ENCODE results near the gene XAGE2. TPM values are rescaled to one million over a fixed set of nuclear protein-coding genes. Genes with fewer than 3 reads are reported as not detected.

Gene XAGE2
- total RNA-seq, 4 donors from 2014 or later = 0.91 TPM; not detected in 3

GRCh38 chrX:52363247-52363883, 5.5 kb upstream of the XAGE2 start:
- no peak for DNase-seq (ENCODE audit: low spot score in 2 of 2)
- 11 to 25% methylated on average over 8 of the region's 8 CpGs for WGBS, 2 donors
- intact Hi-C loops (cut with DNase I; ENCODE audit: low total_unique reads) = no loop called here
- TF ChIP-seq POLR2A (IDR thresholded peaks at IDR 0.05) = no peak
- TF ChIP-seq CTCF (IDR thresholded peaks at IDR 0.05) = no peak
- H3K4me3 ChIP-seq (ENCODE audit: low read depth, poor library complexity, severe bottlenecking) = no peak overlapping the region

- DNase-seq (ENCODE audit: low spot score in 2 of 2) = no peak
- WGBS, 2 donors = 60 to 71% methylated on average over 2 of the region's 2 CpGs
- no peak overlapping the region for H3K4me3 ChIP-seq (ENCODE audit: low read depth, poor library complexity, severe bottlenecking)
- TF ChIP-seq CTCF (IDR thresholded peaks at IDR 0.05) (no peak), POLR2A (IDR thresholded peaks at IDR 0.05) (no peak)
- intact Hi-C loops (cut with DNase I; ENCODE audit: low total_unique reads) = loop anchor here (10.0 kb wide), 1 partner anchor 1004 kb away; no protein-coding TSS in a partner anchor
Measured at GRCh38 chrX:52378870-52379269, 10.0 kb downstream of the XAGE2 start.

DNA sequence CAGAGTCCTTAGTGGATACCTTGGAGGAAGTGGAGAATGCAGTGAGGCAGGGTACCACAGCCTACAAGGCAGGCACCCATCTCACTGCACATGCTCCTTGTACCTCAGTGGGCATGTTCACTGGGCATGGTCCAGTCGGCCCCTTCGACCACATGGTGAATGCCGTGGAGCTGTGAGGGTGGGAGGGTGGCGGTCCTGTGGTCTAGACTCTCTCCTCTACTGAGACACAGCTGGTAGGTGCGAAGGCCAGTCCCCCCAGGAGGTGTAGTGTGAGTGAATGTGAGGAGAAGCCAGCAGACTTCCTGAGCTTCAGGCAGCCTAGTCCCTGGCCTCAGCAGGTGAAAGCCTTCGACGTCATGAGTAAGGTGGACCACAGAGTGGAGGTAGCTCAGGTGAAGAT, 12.2 kb downstream of the XAGE2 start:
- WGBS, 2 donors = 81 to 100% methylated on average over 1 to 7 of the region's 7 CpGs
- intact Hi-C loops (cut with DNase I; ENCODE audit: low total_unique reads) = no loop called here
- no peak for DNase-seq (ENCODE audit: low spot score in 2 of 2)
- TF ChIP-seq POLR2A (IDR thresholded peaks at IDR 0.05) (no peak), CTCF (IDR thresholded peaks at IDR 0.05) (no peak)
- no peak overlapping the region for H3K4me3 ChIP-seq (ENCODE audit: low read depth, poor library complexity, severe bottlenecking)

DNA sequence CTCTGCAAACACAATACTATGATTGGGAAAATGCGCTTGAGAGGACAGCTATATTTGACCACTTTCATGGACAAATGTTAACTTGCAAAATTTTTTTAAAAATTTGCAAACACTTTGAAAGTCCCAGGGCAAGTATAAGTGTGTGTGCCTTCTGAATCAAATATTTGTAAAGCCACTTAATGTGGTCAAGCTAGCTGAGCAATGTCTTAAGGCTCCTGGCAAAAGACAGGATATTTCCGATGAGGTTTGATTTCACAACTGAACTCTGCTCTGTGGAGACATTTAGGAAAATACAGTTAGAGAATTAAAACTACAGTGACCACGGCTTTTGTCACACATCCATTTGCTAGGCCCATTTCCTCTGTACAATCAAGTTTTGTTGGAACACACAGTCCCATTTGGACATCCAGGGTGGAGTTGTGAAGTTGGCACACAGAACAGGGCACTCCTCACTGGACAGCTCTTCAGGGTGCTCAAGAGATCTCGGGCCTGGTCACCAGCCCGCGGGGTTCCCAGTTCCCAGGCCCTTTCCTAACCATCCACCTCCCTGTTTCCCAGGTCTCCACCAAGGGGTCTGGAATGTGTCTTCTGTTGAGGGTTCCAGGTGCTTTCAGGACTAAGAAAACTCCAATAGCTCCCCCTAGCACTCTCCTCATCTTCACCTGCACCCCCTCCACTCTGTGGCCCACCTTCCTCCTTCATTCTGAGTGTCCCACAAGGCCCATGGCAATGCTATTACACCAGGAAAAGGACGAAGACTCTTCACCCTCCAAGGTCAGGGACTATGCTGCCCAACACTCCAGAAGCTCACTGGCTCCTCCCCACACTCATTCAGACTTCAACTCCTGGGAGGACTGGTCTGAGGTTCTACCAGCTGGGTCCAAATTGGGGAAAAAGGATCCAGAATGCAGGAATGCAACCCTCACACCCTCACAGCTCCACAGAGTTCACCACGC, 41.9 kb downstream of the XAGE2 start:
- H3K4me3 ChIP-seq (ENCODE audit: low read depth, poor library complexity, severe bottlenecking) = no peak overlapping the region
- 75 to 84% methylated on average over 8 of the region's 8 CpGs for WGBS, 2 donors
- intact Hi-C loops (cut with DNase I; ENCODE audit: low total_unique reads) = no loop called here
- DNase-seq (ENCODE audit: low spot score in 2 of 2) = no peak
- no peak for TF ChIP-seq CTCF (IDR thresholded peaks at IDR 0.05)
- TF ChIP-seq POLR2A (IDR thresholded peaks at IDR 0.05) = no peak

DNA sequence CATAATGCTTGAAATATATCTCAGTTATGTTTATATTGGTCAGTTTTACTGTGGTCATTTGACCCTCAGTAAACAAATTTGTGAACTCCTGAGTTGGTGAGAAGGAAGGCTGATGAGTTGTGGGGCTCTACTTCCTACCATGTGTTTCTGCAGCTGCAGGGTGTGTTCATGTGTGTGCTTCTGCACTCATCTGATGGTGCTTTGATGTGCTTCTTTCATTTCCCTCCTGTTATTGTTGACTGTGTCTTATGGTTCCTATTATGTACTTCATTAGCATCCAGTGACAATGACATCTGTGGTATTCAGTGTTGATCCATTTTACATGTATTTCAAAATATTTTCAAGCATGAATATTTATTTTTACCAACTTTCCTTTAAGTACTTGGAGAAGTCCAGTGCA, 46.5 kb downstream of the XAGE2 start:
- no peak overlapping the region for H3K4me3 ChIP-seq (ENCODE audit: low read depth, poor library complexity, severe bottlenecking)
- intact Hi-C loops (cut with DNase I; ENCODE audit: low total_unique reads) = no loop called here
- no peak for DNase-seq (ENCODE audit: low spot score in 2 of 2)
- TF ChIP-seq CTCF (IDR thresholded peaks at IDR 0.05) = no peak
- no peak for TF ChIP-seq POLR2A (IDR thresholded peaks at IDR 0.05)
